Fibroblast of lung (primary cell): ENCODE measurements around the gene APBB1IP.

Source experiments
- EZH2 ChIP-seq: IDR thresholded peaks from 2 replicates; pipeline ENCODE4 v1.5.1; 2012; ENCODE audit warnings: low read length, control low read depth, mild to moderate bottlenecking; ENCODE audit errors: missing control alignments
- TF ChIP-seq, protein P1 (sequence below), 2 donors: IDR thresholded peaks in 1 of 2; conservative IDR thresholded peaks in 1 of 2; 1 replicate in 1 of 2; 2 replicates in 1 of 2; pipeline ENCODE4 v1.5.1; 2011 to 2012; ENCODE audit warnings: low read length in 2 of 2, control low read depth in 1 of 2, inconsistent platforms in 1 of 2, low read depth in 1 of 2, mild to moderate bottlenecking in 1 of 2

- TF ChIP-seq, protein P1, sequence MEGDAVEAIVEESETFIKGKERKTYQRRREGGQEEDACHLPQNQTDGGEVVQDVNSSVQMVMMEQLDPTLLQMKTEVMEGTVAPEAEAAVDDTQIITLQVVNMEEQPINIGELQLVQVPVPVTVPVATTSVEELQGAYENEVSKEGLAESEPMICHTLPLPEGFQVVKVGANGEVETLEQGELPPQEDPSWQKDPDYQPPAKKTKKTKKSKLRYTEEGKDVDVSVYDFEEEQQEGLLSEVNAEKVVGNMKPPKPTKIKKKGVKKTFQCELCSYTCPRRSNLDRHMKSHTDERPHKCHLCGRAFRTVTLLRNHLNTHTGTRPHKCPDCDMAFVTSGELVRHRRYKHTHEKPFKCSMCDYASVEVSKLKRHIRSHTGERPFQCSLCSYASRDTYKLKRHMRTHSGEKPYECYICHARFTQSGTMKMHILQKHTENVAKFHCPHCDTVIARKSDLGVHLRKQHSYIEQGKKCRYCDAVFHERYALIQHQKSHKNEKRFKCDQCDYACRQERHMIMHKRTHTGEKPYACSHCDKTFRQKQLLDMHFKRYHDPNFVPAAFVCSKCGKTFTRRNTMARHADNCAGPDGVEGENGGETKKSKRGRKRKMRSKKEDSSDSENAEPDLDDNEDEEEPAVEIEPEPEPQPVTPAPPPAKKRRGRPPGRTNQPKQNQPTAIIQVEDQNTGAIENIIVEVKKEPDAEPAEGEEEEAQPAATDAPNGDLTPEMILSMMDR (conservative IDR thresholded peaks at IDR 0.05 in 1 of 2, IDR thresholded peaks at IDR 0.05 in 1 of 2; ENCODE audit: low read depth in 1 of 2, low read length in 2 of 2), result no peak
- TF ChIP-seq EZH2, result no peak
These were observed 69.3 kb downstream of the APBB1IP start for GRCh38 chr10:26507441-26507840.
